Measurements from ENCODE around the gene SETBP1. TPM values are rescaled to one million over a fixed set of nuclear protein-coding genes. Genes with fewer than 3 reads are reported as not detected.

SETBP1 gene
- total RNA-seq, 2 donors from 2014 or later, result 17.3 to 20.1 TPM

DNA sequence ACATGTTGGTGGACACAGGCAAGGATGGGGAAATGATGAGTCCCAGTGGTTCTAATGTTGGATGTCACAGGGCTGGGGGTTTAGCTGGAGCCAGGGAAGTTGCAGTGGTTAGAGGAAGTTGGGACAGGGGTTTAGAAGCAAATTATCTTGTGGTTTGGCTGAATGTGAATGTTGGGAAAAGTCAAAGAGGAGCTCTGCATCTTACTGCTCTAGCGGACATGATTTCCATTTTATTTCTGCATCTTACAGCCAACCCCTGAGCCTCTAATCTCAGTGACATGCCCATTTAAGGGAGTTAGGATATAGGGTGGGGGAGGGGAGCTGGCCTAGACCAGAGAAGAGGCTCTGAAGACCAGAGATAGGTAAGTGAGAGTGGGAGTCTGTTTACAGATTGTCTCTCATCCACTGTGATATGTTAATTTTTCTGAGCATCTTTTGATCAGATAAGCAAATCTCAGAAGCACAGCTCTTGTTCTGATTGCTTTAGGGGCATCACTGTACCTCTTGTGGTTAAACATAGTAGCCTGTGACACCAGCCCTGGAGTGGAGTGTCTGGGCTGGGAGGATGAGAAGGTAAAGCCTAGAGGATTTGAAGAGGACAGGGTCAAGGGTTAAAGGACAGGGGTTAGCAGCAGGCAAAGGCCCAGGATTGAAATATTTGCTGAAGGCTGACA, 43.6 kb downstream of the SETBP1 start:
- Histone ChIP-seq H3K4me1 (ENCODE audit: control insufficient read depth, insufficient read depth, low read length) (peaks cover 53% of the 10 kb centered on the region), H3K9ac (ENCODE audit: extremely low read depth, low read length, poor library complexity, severe bottlenecking) (no peak overlapping the region), H3K27me3 (ENCODE audit: control insufficient read depth, insufficient read depth, low read length, poor library complexity, severe bottlenecking) (no peaks in the 10 kb centered on the region), H3K9me3 (ENCODE audit: control insufficient read depth, low read length) (no peaks in the 10 kb centered on the region), H3K4me3 (ENCODE audit: low read length) (peak overlapping the region; percentile 48), H3K27ac (ENCODE audit: low read depth, low read length) (peak overlapping the region; percentile 40), H3K36me3 (ENCODE audit: control insufficient read depth, insufficient read depth, low read length) (peaks cover 10% of the 10 kb centered on the region)
- H3K9me3 Mint-ChIP-seq, result no peaks in the 10 kb centered on the region
- H3K4me3 Mint-ChIP-seq, result no peak overlapping the region
- WGBS, 2 experiments (ENCODE audit: insufficient coverage in 1 of 2, insufficient read length in 1 of 2), result 82% methylated on average over 1 of the region's 1 CpG; no CpG with 5 or more reads in 1 of the 2 experiments
- H3K4me1 Mint-ChIP-seq, result peaks cover 70% of the 10 kb centered on the region
- no peak for DNase-seq
- H3K27ac Mint-ChIP-seq, result peak overlapping the region; percentile 26
- TF ChIP-seq, protein P1, sequence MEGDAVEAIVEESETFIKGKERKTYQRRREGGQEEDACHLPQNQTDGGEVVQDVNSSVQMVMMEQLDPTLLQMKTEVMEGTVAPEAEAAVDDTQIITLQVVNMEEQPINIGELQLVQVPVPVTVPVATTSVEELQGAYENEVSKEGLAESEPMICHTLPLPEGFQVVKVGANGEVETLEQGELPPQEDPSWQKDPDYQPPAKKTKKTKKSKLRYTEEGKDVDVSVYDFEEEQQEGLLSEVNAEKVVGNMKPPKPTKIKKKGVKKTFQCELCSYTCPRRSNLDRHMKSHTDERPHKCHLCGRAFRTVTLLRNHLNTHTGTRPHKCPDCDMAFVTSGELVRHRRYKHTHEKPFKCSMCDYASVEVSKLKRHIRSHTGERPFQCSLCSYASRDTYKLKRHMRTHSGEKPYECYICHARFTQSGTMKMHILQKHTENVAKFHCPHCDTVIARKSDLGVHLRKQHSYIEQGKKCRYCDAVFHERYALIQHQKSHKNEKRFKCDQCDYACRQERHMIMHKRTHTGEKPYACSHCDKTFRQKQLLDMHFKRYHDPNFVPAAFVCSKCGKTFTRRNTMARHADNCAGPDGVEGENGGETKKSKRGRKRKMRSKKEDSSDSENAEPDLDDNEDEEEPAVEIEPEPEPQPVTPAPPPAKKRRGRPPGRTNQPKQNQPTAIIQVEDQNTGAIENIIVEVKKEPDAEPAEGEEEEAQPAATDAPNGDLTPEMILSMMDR (conservative IDR thresholded peaks at IDR 0.05), result no peak
- no peaks in the 10 kb centered on the region for H3K27me3 Mint-ChIP-seq (ENCODE audit: insufficient read depth)
- peaks cover 5% of the 10 kb centered on the region for H3K36me3 Mint-ChIP-seq (ENCODE audit: low read depth)

DNA sequence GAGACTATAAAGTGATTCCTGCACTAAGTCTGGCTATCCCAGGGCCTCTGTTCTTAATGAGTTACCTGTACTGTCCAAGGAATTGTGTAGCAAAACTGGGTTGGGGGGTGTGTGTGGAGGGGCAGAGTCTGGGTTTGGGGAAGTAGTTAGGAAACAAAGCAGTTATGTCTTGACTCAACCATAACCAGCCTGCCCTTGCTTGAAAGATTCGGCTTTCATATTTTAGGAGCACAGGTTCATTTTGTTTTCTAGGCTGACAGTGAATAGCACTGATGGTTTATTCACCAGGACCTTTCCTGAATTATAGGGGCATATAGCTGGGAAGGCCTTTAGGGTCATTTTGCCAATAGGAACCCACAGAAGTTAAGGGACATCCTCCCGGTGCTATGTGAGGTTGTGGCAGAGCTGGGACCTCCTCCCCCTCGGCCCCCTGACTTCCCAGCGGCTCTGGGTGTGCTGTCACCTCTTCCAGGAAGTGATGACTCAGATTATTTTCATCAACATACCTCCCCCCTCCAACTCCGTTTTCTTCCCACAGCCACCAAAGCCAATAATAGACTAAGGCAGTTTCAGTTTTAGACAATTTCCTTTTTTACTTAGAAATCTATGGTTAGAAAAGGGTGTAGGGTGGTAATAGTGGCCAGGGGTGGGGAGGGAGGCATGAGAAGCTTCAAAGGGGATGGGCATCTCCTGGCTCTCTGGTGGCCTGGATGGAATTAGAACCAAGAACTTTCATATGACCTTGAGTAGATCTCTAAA, 44.8 kb downstream of the SETBP1 start:
- H3K27me3 ChIP-seq (ENCODE audit: control insufficient read depth, insufficient read depth, low read length, poor library complexity, severe bottlenecking), result no peaks in the 10 kb centered on the region
- no peaks in the 10 kb centered on the region for H3K36me3 Mint-ChIP-seq (ENCODE audit: low read depth)
- DNase-seq, result no peak
- no peak overlapping the region for H3K4me3 ChIP-seq (ENCODE audit: low read length)
- H3K9me3 ChIP-seq (ENCODE audit: control insufficient read depth, low read length), result no peaks in the 10 kb centered on the region
- WGBS, 2 experiments (ENCODE audit: insufficient coverage in 1 of 2, insufficient read length in 1 of 2), result 79 to 83% methylated on average over 4 to 5 of the region's 5 CpGs
- no peaks in the 10 kb centered on the region for H3K36me3 ChIP-seq (ENCODE audit: control insufficient read depth, insufficient read depth, low read length)
- H3K9ac ChIP-seq (ENCODE audit: extremely low read depth, low read length, poor library complexity, severe bottlenecking), result no peak overlapping the region
- no peak overlapping the region for H3K27ac Mint-ChIP-seq
- H3K27ac ChIP-seq (ENCODE audit: low read depth, low read length), result no peak overlapping the region
- H3K4me1 ChIP-seq (ENCODE audit: control insufficient read depth, insufficient read depth, low read length), result peaks cover 55% of the 10 kb centered on the region
- H3K27me3 Mint-ChIP-seq (ENCODE audit: insufficient read depth), result no peaks in the 10 kb centered on the region
- H3K4me1 Mint-ChIP-seq, result peaks cover 82% of the 10 kb centered on the region
- H3K9me3 Mint-ChIP-seq, result no peaks in the 10 kb centered on the region
- H3K4me3 Mint-ChIP-seq, result no peak overlapping the region
- TF ChIP-seq, protein P1 (conservative IDR thresholded peaks at IDR 0.05), result no peak

DNA sequence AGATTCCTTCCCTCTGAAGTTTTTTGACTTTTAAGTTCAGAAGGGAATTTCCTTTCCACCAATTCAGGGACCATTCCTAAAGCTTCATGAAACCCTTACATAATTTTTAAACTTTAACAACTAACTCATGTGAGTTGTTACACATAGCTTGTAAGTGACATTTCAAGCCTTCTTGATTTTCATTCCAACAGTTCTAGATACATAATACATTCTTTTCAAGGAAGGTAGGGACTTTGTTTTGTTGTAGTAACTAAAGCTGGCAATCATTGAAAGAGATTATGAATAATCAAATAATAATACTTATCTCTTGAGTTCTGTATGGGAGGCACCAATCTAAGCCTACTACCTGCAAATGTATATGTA, 45.4 kb downstream of the SETBP1 start:
- peaks cover 55% of the 10 kb centered on the region for H3K4me1 ChIP-seq (ENCODE audit: control insufficient read depth, insufficient read depth, low read length)
- no peak overlapping the region for H3K27ac ChIP-seq (ENCODE audit: low read depth, low read length)
- no peaks in the 10 kb centered on the region for H3K36me3 ChIP-seq (ENCODE audit: control insufficient read depth, insufficient read depth, low read length)
- H3K27me3 ChIP-seq (ENCODE audit: control insufficient read depth, insufficient read depth, low read length, poor library complexity, severe bottlenecking), result no peaks in the 10 kb centered on the region
- no peaks in the 10 kb centered on the region for H3K27me3 Mint-ChIP-seq (ENCODE audit: insufficient read depth)
- no peak overlapping the region for H3K4me3 Mint-ChIP-seq
- no peaks in the 10 kb centered on the region for H3K36me3 Mint-ChIP-seq (ENCODE audit: low read depth)
- H3K4me3 ChIP-seq (ENCODE audit: low read length), result no peak overlapping the region
- H3K9me3 ChIP-seq (ENCODE audit: control insufficient read depth, low read length), result no peaks in the 10 kb centered on the region
- no peak for DNase-seq
- no peak overlapping the region for H3K27ac Mint-ChIP-seq
- no peaks in the 10 kb centered on the region for H3K9me3 Mint-ChIP-seq
- TF ChIP-seq, protein P1 (conservative IDR thresholded peaks at IDR 0.05), result no peak
- H3K9ac ChIP-seq (ENCODE audit: extremely low read depth, low read length, poor library complexity, severe bottlenecking), result no peak overlapping the region
- peaks cover 88% of the 10 kb centered on the region for H3K4me1 Mint-ChIP-seq

All from endodermal cell (in vitro differentiated cells).